Measurements from ENCODE around the gene KCNJ15.

The KCNJ15 gene

GRCh38 chr21:38267991-38268863 is 11.4 kb downstream of the KCNJ15 start:
- DNase-seq (ENCODE audit: low read depth, low spot score) = no peak

DNA sequence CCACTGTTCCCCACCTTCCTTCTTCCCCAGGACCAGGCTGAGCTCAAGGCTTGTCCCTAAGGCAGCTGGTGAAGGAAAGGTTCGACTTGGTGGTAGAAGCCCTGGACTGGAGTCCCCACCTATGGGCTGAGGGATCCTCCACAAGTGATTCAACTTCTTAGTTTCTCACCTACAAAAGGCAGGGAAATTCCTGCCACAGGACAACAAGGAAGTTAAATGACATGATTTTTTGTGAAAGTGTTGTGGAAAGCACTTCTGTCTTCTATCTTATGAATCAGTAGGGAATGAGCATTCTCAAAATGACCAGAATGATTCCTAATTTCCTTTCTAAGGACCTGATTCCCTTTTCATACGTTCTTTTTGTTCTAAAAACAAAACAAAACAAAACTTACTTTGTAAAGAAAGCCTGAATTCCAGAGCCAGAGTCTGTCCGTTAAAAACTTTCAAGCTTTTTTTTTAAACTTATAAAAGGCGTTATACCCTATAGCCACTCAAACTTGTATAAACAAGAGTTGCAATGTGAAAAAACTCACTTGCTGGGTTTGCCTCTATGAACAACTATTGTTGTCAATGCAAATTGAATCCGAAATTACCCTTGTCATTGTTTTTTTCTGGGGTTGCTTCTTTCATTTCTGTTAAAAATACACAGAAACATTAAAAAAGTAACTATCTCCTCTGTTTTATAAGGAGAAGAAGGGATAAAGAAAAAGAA is 12.2 kb downstream of the KCNJ15 start:
- no peak for DNase-seq (ENCODE audit: low read depth, low spot score)

- no peak for DNase-seq (ENCODE audit: low read depth, low spot score)
Observed at GRCh38 chr21:38269576-38269936, 12.8 kb downstream of the KCNJ15 start.

DNA sequence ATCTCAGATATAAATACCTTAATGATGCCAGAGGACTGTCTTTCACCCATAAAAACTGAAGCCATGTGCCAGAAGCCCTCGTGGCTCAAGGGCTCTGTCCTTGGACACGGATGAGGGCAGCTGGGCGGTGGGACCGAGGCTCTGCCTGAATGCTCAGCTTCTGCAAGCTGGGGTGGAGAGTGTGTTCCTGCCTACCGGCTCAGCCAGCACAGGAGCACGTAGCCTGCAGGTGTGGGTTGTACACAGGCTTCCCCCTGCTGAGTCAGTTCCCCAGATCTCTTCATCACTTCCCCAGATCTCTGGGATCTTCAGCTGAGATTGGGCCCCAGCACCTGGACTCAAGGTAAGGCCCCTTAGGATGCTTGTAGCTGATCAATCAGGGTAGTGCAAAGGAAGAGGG is 15.4 kb downstream of the KCNJ15 start:
- no peak for DNase-seq (ENCODE audit: low read depth, low spot score)

DNA sequence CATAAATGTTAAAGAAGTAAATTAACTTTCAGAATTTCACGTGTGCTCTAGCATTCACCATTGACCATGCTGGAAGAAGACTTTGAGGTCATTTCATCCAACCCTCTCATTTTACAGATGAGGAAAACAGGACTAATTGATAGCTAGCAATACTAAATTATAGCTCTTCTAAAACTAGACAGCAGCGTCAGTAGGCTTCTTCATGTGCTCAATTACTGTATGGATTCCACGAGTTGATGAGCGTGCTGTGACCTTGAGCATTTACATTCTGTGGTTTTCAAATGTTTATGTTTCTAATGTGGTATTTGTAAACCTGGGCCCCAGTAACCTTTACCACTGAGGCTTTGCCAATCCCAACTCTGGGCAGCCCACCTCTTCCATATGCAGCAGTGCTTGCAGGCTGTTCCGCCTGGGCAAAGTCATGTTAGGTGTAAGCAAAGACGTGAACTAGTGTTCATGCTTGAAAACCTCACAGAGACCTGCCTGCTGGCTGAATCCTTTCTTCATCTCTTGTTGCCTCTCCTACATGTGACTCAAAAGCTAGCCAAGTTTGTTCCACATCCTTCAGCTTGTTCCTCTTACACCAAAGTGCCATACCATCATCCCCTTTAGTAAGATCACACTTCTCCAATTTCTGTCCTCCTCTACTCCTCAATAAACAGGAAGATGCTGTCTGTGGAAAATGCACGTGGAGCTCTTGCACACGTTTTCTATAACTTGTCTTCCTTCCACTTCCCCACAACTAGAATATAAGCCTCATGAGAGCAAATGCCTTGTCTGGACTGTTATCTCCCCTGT is 17.2 kb downstream of the KCNJ15 start:
- no peak for DNase-seq (ENCODE audit: low read depth, low spot score)

DNA sequence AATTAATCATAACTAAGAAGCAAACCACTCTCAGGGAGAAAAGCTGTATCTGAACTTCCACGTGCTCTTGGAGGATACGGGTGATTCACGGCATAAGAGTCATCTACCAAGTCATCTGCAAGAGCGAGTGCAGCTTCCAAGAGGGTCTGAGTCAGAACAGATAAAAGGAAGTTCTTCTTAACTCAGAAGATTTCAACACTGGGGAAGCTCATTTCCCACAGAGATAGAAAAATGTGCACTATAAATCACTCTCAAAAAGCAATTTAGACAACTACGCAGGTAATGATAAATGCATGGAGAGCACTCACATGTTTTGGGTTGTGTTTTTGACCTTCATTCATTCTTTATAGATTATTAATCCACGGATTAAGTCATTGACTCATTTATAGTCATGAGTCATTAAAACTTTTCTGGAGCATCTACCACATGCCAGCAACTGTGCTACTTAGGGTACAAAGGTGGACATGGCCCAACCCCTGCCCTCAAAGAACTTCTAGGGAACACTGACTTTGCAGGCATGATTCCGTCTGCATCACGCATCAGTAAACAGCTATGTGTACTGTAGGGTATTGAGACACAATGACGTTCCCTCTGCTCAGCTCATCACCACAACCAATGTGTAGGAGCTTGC is 20.8 kb downstream of the KCNJ15 start:
- no peak for DNase-seq (ENCODE audit: low read depth, low spot score)

- no peak for DNase-seq (ENCODE audit: low read depth, low spot score)
Observed at GRCh38 chr21:38280454-38280853, 23.7 kb downstream of the KCNJ15 start.

GRCh38 chr21:38280867-38281266 is 24.1 kb downstream of the KCNJ15 start:
- DNase-seq (ENCODE audit: low read depth, low spot score) = no peak

- no peak for DNase-seq (ENCODE audit: low read depth, low spot score)
Observed at GRCh38 chr21:38282921-38283320, 26.1 kb downstream of the KCNJ15 start.

- DNase-seq (ENCODE audit: low read depth, low spot score) = no peak
Observed at GRCh38 chr21:38284216-38284615, 27.4 kb downstream of the KCNJ15 start.

DNA sequence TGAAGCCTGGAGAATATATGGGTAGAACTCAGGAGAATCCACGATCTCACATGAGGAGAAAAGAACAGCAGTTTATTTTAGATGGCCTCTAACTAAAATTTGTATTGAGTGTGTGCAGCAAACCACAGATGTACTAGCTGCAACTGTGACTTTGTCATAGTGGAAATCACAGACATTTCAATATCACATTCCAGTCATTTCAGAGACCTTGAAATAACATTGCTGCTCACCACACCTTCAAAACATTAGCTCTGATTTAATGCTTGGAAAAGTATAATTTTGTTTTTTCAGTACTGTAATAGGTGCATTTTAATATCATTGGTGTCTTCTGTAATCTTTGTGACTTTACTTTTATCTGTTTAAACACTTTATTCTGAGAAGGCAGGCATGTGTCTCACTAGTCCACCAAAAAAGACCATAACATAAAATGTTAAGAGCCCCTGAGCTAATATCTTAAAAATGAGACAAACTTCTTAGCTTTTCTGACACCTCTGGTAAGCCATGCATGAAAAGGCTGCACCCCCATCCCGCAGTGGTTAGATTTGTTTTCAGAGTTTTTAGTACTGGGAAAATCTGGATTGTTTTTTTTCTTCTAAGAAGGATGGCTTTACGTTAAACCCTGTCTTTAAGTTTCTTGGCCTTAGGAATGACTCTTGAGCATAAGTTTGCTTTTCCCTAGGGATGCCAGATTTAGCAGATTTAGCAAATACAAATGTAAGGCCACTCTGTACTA is 30.1 kb downstream of the KCNJ15 start:
- no peak for DNase-seq (ENCODE audit: low read depth, low spot score)

- DNase-seq (ENCODE audit: low read depth, low spot score) = no peak
Observed at GRCh38 chr21:38287476-38287875, 30.7 kb downstream of the KCNJ15 start.

- peak; percentile 90 for DNase-seq (ENCODE audit: low read depth, low spot score)
Observed at GRCh38 chr21:38289705-38290485, 33.1 kb downstream of the KCNJ15 start.

DNA sequence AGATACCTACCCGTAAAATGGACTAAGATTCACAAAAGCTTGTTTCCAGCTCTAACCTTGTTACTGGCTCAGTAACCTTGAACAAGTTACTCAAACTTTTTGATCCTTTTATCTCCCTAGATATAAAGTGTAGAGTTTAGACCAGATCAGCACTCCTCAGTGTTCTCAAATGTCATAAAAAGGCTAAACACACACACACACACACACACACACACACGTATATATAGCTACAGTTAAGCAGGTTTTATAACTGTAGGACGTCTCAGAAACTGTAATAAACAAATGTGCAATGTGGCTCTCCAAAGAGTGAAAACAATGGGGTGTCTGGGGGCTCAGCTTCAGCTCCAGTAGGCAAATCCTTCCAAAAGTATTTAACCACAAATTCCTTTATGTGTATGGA is 34.0 kb downstream of the KCNJ15 start:
- no peak for DNase-seq (ENCODE audit: low read depth, low spot score)

- no peak for DNase-seq (ENCODE audit: low read depth, low spot score)
Observed at GRCh38 chr21:38291874-38292273, 35.1 kb downstream of the KCNJ15 start.

GRCh38 chr21:38293113-38293512 is 36.3 kb downstream of the KCNJ15 start:
- DNase-seq (ENCODE audit: low read depth, low spot score) = no peak

GRCh38 chr21:38293765-38294164 is 37.0 kb downstream of the KCNJ15 start:
- no peak for DNase-seq (ENCODE audit: low read depth, low spot score)

DNA sequence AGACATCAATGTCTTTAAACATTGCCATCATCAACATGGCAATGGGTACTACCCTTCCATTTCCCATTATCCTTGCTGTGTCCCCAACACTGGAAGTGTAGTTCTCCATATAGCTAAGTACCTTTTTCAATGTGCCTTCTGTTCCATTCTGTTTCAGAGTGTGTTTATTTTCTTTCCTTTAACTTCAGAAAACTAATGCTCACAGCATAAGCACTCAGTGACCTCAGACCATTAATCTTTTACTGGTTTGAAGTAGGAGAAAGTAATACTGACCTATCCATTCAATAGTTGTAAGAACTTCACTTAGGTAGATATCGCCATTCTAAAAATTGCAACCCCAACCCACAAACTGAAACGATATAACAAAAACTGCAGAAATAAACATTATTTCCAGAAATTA is 37.8 kb downstream of the KCNJ15 start:
- no peak for DNase-seq (ENCODE audit: low read depth, low spot score)

GRCh38 chr21:38295997-38296764 is 39.4 kb downstream of the KCNJ15 start:
- no peak for DNase-seq (ENCODE audit: low read depth, low spot score)
